Upper lobe of left lung (tissue), 4 donors: ENCODE results near the gene TMCO5A.

Experiments
- EP300 ChIP-seq, 4 donors: sonication (generic); formaldehyde crosslinking; IDR thresholded peaks; one replicate each; pipeline ENCODE4 v1.5.1; 2017; ENCODE audit warnings: antibody characterized with exemption in 4 of 4, control low read depth in 2 of 4
- POLR2A ChIP-seq, 4 donors: fragments of 450-650 bp; IDR thresholded peaks; one replicate each; pipeline ENCODE4 v1.5.1; 2016 to 2017; ENCODE audit warnings: antibody characterized with exemption in 4 of 4, mild to moderate bottlenecking in 2 of 4
- POLR2AphosphoS5 ChIP-seq, 2 donors: sonication (generic); formaldehyde crosslinking; IDR thresholded peaks; one replicate each; pipeline ENCODE4 v1.5.1; 2017; ENCODE audit warnings: antibody characterized with exemption in 2 of 2
- TF ChIP-seq, protein P1 (sequence below), 6 experiments: fragments of 450-650 bp in 4 of 6; fragments of 200-600 bp in 2 of 6; sonication (generic) in 2 of 6; IDR thresholded peaks; one replicate each; pipeline ENCODE4 v1.5.1; 2016 to 2019; ENCODE audit warnings: antibody characterized with exemption in 6 of 6

DNA sequence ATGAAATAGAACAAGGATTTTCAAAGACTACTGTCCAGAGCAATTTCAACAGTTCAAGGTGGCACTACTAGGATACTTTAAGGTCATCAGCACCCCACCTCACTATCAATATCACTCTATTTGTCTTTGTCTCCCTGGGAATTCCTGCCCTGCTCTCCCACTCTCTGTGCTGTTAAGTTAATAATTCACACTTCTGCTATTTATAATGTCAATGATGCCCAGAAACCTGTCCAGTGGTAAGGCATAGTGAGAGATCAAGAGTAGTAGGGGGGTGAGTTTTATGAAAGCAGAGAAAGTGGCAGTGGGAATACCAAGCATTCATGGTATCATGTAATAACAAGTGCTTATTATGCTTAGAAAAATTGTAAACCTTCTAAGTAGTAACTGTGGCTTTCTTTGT, 7.3 kb downstream of the TMCO5A start:
- TF ChIP-seq, protein P1, sequence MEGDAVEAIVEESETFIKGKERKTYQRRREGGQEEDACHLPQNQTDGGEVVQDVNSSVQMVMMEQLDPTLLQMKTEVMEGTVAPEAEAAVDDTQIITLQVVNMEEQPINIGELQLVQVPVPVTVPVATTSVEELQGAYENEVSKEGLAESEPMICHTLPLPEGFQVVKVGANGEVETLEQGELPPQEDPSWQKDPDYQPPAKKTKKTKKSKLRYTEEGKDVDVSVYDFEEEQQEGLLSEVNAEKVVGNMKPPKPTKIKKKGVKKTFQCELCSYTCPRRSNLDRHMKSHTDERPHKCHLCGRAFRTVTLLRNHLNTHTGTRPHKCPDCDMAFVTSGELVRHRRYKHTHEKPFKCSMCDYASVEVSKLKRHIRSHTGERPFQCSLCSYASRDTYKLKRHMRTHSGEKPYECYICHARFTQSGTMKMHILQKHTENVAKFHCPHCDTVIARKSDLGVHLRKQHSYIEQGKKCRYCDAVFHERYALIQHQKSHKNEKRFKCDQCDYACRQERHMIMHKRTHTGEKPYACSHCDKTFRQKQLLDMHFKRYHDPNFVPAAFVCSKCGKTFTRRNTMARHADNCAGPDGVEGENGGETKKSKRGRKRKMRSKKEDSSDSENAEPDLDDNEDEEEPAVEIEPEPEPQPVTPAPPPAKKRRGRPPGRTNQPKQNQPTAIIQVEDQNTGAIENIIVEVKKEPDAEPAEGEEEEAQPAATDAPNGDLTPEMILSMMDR (IDR thresholded peaks at IDR 0.05) = no peak
- no peak for TF ChIP-seq POLR2A (IDR thresholded peaks at IDR 0.05)
- TF ChIP-seq EP300 (IDR thresholded peaks at IDR 0.05) = no peak
- TF ChIP-seq POLR2AphosphoS5 (IDR thresholded peaks at IDR 0.05) = no peak
